ENCODE data around the gene PRPF6. TPM values are rescaled to one million over a fixed set of nuclear protein-coding genes. Genes with fewer than 3 reads are reported as not detected.

PRPF6 gene
- total and polyA plus RNA-seq, 2 of the 13 experiments (the other 11 are each of a cell fraction or from before 2014, with no cell fraction given): 63.7 to 101 TPM

- TF ChIP-seq PAWR (CRISPR knock-in tag; IDR thresholded peaks at IDR 0.05; ENCODE audit: borderline replicate concordance) (no peak), ZNF33B (CRISPR knock-in tag; IDR thresholded peaks at IDR 0.05) (no peak), SALL1 (CRISPR knock-in tag; IDR thresholded peaks at IDR 0.05) (0 out of 2 replicates have a peak, but pooled peaks have one; percentile 4)
Observed at GRCh38 chr20:64080813-64081623, 100.1 kb downstream of the PRPF6 start (continued).

DNA sequence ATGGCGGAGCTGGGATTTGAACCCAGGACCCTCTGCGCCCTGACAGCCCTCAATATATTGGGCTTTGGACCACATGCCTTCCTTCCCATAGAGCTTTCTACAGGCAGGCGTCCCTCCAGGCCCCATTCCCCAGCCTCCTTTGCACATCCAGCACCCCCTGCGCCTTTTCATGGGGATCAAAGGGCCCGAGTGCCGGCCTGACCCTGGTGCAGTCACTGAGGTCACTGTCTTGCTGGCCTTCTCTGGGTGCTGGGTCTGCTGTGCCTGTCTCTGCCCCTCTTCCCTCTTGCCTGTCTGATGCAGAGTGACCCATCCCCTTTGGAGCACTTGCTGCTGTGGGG lies 100.7 kb downstream of the PRPF6 start:
- peaks cover 63% of the 10 kb centered on the region for H3K4me1 ChIP-seq (ENCODE audit: insufficient read depth, low read length)
- intact Hi-C loops (cut with micrococcal nuclease; ENCODE audit: unreplicated experiment): loop anchor here (2.0 kb wide), 1 partner anchor 17 kb away; no protein-coding TSS in a partner anchor
- no peaks in the 10 kb centered on the region for H3K36me3 ChIP-seq (replicated peaks in 1 of 2; ENCODE audit: control insufficient read depth in 1 of 2, insufficient read depth in 2 of 2, low read length in 2 of 2)
- peaks cover 14 to 36% of the 10 kb centered on the region in 2 experiments for H3K27me3 ChIP-seq (ENCODE audit: control insufficient read depth in 1 of 2, insufficient read depth in 2 of 2, low read length in 2 of 2)
- no TSS peak for BruUV-seq (replicated peaks)
- DNase-seq (ENCODE audit: low spot score): no peak
- in situ Hi-C loops (cut with HindIII; ENCODE audit: extremely low pct_ligation_motif_present, low pct_unique_long_range_greater_than_20kb): loop anchor here (5.0 kb wide), 1 partner anchor 36 kb away; no protein-coding TSS in a partner anchor
- H4K20me1 ChIP-seq (ENCODE audit: insufficient read depth, low read length): peaks cover 9% of the 10 kb centered on the region; the same call in 1 of the 2 replicates
- POLR2A ChIA-PET: interaction anchor here (0.8 to 4.9 kb wide), 4 partner anchors 16 to 543 kb away, joined by 3 to 25 read pairs (median 10); partner anchors contain the start of gene TCEA2
- no peak for FAIRE-seq
- H2AFZ ChIP-seq (ENCODE audit: low read length): no peak overlapping the region
- 10% methylated on average over 6 of the region's 6 CpGs for WGBS (ENCODE audit: low lambda C conversion rate)
- peak overlapping the region; percentile 99 for H3K4me2 ChIP-seq (ENCODE audit: low read depth, low read length)
- no peaks in the 10 kb centered on the region for H3K79me2 ChIP-seq (ENCODE audit: insufficient read depth, low read length)
- H3K4me3 ChIP-seq (replicated peaks in 1 of 3; ENCODE audit: insufficient read depth in 1 of 3, low read depth in 2 of 3, low read length in 3 of 3): peak overlapping the region in 1 of 3 experiments; percentile 89; a peak in 1 of 6 replicates
- CTCF ChIA-PET (ENCODE audit: low intra/inter-chr PET ratio, low total read pairs): no interaction called here
- no peak for ATAC-seq
- no peak overlapping the region for H3K27ac ChIP-seq (ENCODE audit: extremely low read length, insufficient read depth, low read length)
- H3K9me3 ChIP-seq (ENCODE audit: low read length): no peaks in the 10 kb centered on the region
- no peak overlapping the region for H3K9ac ChIP-seq (ENCODE audit: insufficient read depth, low read depth, low read length)
- TF ChIP-seq PHF8 (CRISPR knock-in tag; IDR thresholded peaks at IDR 0.05): 0 out of 2 replicates have a peak, but pooled peaks have one; percentile 7
- TF ChIP-seq SRSF1 (optimal IDR thresholded peaks at IDR 0.05; ENCODE audit: low read depth, low read length): peak; percentile 57
- TF ChIP-seq, protein P1, sequence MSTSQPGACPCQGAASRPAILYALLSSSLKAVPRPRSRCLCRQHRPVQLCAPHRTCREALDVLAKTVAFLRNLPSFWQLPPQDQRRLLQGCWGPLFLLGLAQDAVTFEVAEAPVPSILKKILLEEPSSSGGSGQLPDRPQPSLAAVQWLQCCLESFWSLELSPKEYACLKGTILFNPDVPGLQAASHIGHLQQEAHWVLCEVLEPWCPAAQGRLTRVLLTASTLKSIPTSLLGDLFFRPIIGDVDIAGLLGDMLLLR (CRISPR knock-in tag; IDR thresholded peaks at IDR 0.05): no peak; the same call in 1 of the 2 replicates
- TF ChIP-seq ATF7-NPFF (CRISPR knock-in tag; IDR thresholded peaks at IDR 0.05; ENCODE audit: low read depth): no peak
- TF ChIP-seq NFIC (IDR thresholded peaks at IDR 0.05; ENCODE audit: low read length): no peak
- no peak for TF ChIP-seq ZNF550 (CRISPR knock-in tag; IDR thresholded peaks at IDR 0.05; ENCODE audit: borderline replicate concordance)
- TF ChIP-seq ZFP37 (CRISPR knock-in tag; IDR thresholded peaks at IDR 0.05; ENCODE audit: borderline replicate concordance): no peak
- peak; percentile 16; the same call in 1 of the 2 replicates for TF ChIP-seq NFKB2 (CRISPR knock-in tag; IDR thresholded peaks at IDR 0.05; ENCODE audit: borderline replicate concordance)
- no peak for TF ChIP-seq WIZ (CRISPR knock-in tag; IDR thresholded peaks at IDR 0.05)
- peak; percentile 43; the same call in 1 of the 2 replicates for TF ChIP-seq HNF4A (CRISPR knock-in tag; IDR thresholded peaks at IDR 0.05)
- no peak for TF ChIP-seq HNF1A (IDR thresholded peaks at IDR 0.05; ENCODE audit: low read depth)
- TF ChIP-seq HNF1A (CRISPR knock-in tag; IDR thresholded peaks at IDR 0.05; ENCODE audit: borderline replicate concordance): no peak

All from HepG2 (cell line).